ENCODE measurements around the gene IL2RA. TPM values are rescaled to one million over a fixed set of nuclear protein-coding genes. Genes with fewer than 3 reads are reported as not detected.

The IL2RA gene
- total RNA-seq, 1 experiment from 2014 or later: not detected

GRCh38 chr10:6053816-6054631 lies 8.1 kb downstream of the IL2RA start:
- Histone ChIP-seq H2AK5ac (ENCODE audit: insufficient read length, low read length) (no peak overlapping the region), H3K4ac (ENCODE audit: low read depth, low read length) (no peak overlapping the region), H3K4me2 (ENCODE audit: insufficient read depth, insufficient read length, low read length) (no peak overlapping the region), H4K20me1 (ENCODE audit: control insufficient read depth, insufficient read depth, insufficient read length) (no peaks in the 10 kb centered on the region), H2BK20ac (ENCODE audit: low read depth, low read length, poor library complexity, severe bottlenecking) (no peak overlapping the region), H3K27ac (ENCODE audit: insufficient read length, low read depth, low read length) (no peak overlapping the region), H3K4me1 (ENCODE audit: insufficient read depth, low read length) (no peaks in the 10 kb centered on the region), H4K5ac (ENCODE audit: insufficient read length, low read depth, low read length) (no peak overlapping the region), H3K9me3 (ENCODE audit: control insufficient read depth, low read depth, low read length) (no peaks in the 10 kb centered on the region), H2BK15ac (ENCODE audit: low read depth, low read length) (no peak overlapping the region), H2BK5ac (ENCODE audit: insufficient read length, low read length) (no peak overlapping the region), H4K8ac (replicated peaks; ENCODE audit: insufficient read length, low read depth, low read length) (no peak overlapping the region), H3K79me2 (ENCODE audit: insufficient read depth, low read length) (no peaks in the 10 kb centered on the region), H4K91ac (ENCODE audit: insufficient read length, low read depth, low read length) (no peak overlapping the region), H3K23ac (ENCODE audit: insufficient read length, low read depth, low read length) (no peak overlapping the region), H2BK120ac (ENCODE audit: low read depth, low read length, poor library complexity, severe bottlenecking) (no peak overlapping the region), H3K56ac (ENCODE audit: insufficient read length, low read depth, low read length) (no peak overlapping the region), H2AFZ (ENCODE audit: low read length) (no peak overlapping the region), H3K23me2 (ENCODE audit: insufficient read length, low read depth, low read length, poor library complexity, severe bottlenecking) (no peaks in the 10 kb centered on the region), H3K27me3 (ENCODE audit: insufficient read depth, low read length) (no peaks in the 10 kb centered on the region), H3K9ac (ENCODE audit: extremely low read depth, insufficient read length, low read length) (no peak overlapping the region), H3K14ac (ENCODE audit: insufficient read depth, low read length) (no peak overlapping the region), H3K18ac (ENCODE audit: insufficient read length, low read depth, low read length) (no peak overlapping the region), H2BK12ac (ENCODE audit: insufficient read length, low read depth, low read length) (no peak overlapping the region), H3K79me1 (ENCODE audit: insufficient read depth, low read depth, low read length, poor library complexity, severe bottlenecking) (no peaks in the 10 kb centered on the region), H3T11ph (ENCODE audit: low read length) (no peak overlapping the region)
- DNase-seq: no peak
- Mint-ChIP-seq H3K36me3 (ENCODE audit: insufficient read depth in 1 of 3, low read depth in 3 of 3) (no peaks in the 10 kb centered on the region), H3K27ac (peak overlapping the region in 1 of 3 experiments; percentile 57; a peak in 2 of 7 replicates), H3K4me1 (peaks cover 8 to 10% of the 10 kb centered on the region in 2 experiments), H3K9me3 (no peaks in the 10 kb centered on the region), H3K4me3 (no peak overlapping the region), H3K27me3 (ENCODE audit: low read depth) (peaks cover 8% of the 10 kb centered on the region)
- no CpG with 5 or more reads among the region's 18 CpGs for WGBS (ENCODE audit: extremely low coverage, insufficient read length, low lambda C conversion rate)
- TF ChIP-seq, protein P1, sequence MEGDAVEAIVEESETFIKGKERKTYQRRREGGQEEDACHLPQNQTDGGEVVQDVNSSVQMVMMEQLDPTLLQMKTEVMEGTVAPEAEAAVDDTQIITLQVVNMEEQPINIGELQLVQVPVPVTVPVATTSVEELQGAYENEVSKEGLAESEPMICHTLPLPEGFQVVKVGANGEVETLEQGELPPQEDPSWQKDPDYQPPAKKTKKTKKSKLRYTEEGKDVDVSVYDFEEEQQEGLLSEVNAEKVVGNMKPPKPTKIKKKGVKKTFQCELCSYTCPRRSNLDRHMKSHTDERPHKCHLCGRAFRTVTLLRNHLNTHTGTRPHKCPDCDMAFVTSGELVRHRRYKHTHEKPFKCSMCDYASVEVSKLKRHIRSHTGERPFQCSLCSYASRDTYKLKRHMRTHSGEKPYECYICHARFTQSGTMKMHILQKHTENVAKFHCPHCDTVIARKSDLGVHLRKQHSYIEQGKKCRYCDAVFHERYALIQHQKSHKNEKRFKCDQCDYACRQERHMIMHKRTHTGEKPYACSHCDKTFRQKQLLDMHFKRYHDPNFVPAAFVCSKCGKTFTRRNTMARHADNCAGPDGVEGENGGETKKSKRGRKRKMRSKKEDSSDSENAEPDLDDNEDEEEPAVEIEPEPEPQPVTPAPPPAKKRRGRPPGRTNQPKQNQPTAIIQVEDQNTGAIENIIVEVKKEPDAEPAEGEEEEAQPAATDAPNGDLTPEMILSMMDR (conservative IDR thresholded peaks at IDR 0.05): no peak

Data from H9 (cell line).